ENCODE results near the gene FLACC1.

- no peak for TF ChIP-seq EZH2 (IDR thresholded peaks at IDR 0.05; ENCODE audit: insufficient read depth, poor library complexity, severe bottlenecking)
- TF ChIP-seq EZH2phosphoT487 (IDR thresholded peaks at IDR 0.05; ENCODE audit: insufficient read depth, low read depth): no peak
These were observed 7.5 kb downstream of the FLACC1 start for GRCh38 chr2:201349601-201350000.
